H9 (cell line): Measurements from ENCODE around the gene DLG2. TPM values are rescaled to one million over a fixed set of nuclear protein-coding genes. Genes with fewer than 3 reads are reported as not detected.

Experiments used
- DNase-seq: peaks from one replicate; pipeline ENCODE4 v3.0.0-alpha.2; 2017
- H2AFZ ChIP-seq: one replicate; pipeline ENCODE4 v1.6.1; 2013; ENCODE audit warnings: mild to moderate bottlenecking, low read length, control low read depth, moderate library complexity
- H2AK5ac ChIP-seq: 2 replicates; pipeline ENCODE4 v1.6.1; 2013; ENCODE audit warnings: low read length, control low read depth, mixed read lengths; ENCODE audit not compliant: insufficient read length
- H2BK120ac ChIP-seq: one replicate; pipeline ENCODE4 v1.6.1; 2013; ENCODE audit warnings: low read depth, mild to moderate bottlenecking, low read length, control low read depth, inconsistent platforms; ENCODE audit not compliant: poor library complexity, severe bottlenecking
- H2BK12ac ChIP-seq: 2 replicates; pipeline ENCODE4 v1.6.1; 2013; ENCODE audit warnings: low read length, control low read depth, mixed read lengths, low read depth; ENCODE audit not compliant: insufficient read length
- H2BK15ac ChIP-seq: 2 replicates; pipeline ENCODE4 v1.6.1; 2013; ENCODE audit warnings: low read depth, low read length, control low read depth
- H2BK20ac ChIP-seq: one replicate; pipeline ENCODE4 v1.6.1; 2013; ENCODE audit warnings: low read depth, mild to moderate bottlenecking, low read length, control low read depth, inconsistent platforms; ENCODE audit not compliant: poor library complexity, severe bottlenecking
- H2BK5ac ChIP-seq: 2 replicates; pipeline ENCODE4 v1.6.1; 2013; ENCODE audit warnings: low read length, control low read depth, mixed read lengths; ENCODE audit not compliant: insufficient read length
- H3K14ac ChIP-seq: 2 replicates; pipeline ENCODE4 v1.6.1; 2013; ENCODE audit warnings: low read length, control low read depth; ENCODE audit not compliant: insufficient read depth
- H3K18ac ChIP-seq: 2 replicates; pipeline ENCODE4 v1.6.1; 2013; ENCODE audit warnings: low read depth, mild to moderate bottlenecking, mixed read lengths, low read length, control low read depth; ENCODE audit not compliant: insufficient read length
- H3K23ac ChIP-seq: 2 replicates; pipeline ENCODE4 v1.6.1; 2013; ENCODE audit warnings: low read length, control low read depth, mixed read lengths, low read depth; ENCODE audit not compliant: insufficient read length
- H3K23me2 ChIP-seq: 2 replicates; pipeline ENCODE4 v1.6.1; 2013; ENCODE audit warnings: low read depth, mild to moderate bottlenecking, mixed read lengths, low read length, control low read depth; ENCODE audit not compliant: insufficient read length, poor library complexity, severe bottlenecking
- H3K27ac ChIP-seq: 2 replicates; pipeline ENCODE4 v1.5.1; 2013; ENCODE audit warnings: low read length, control low read depth, mixed read lengths, low read depth; ENCODE audit not compliant: insufficient read length
- H3K27me3 ChIP-seq: 2 replicates; pipeline ENCODE4 v1.6.1; 2013; ENCODE audit warnings: low read length, control low read depth, inconsistent platforms; ENCODE audit not compliant: insufficient read depth
- H3K4ac ChIP-seq: 2 replicates; pipeline ENCODE4 v1.6.1; 2013; ENCODE audit warnings: low read depth, mild to moderate bottlenecking, control low read depth, inconsistent platforms, low read length, moderate library complexity
- H3K4me1 ChIP-seq: 2 replicates; pipeline ENCODE4 v1.6.1; 2013; ENCODE audit warnings: low read length, control low read depth, inconsistent platforms; ENCODE audit not compliant: insufficient read depth
- H3K4me2 ChIP-seq: 2 replicates; pipeline ENCODE4 v1.6.1; 2013; ENCODE audit warnings: low read length, control low read depth, mixed read lengths; ENCODE audit not compliant: insufficient read length, insufficient read depth
- H3K56ac ChIP-seq: 2 replicates; pipeline ENCODE4 v1.6.1; 2013; ENCODE audit warnings: low read depth, mild to moderate bottlenecking, mixed read lengths, low read length, control low read depth; ENCODE audit not compliant: insufficient read length
- H3K79me1 ChIP-seq: 2 replicates; pipeline ENCODE4 v1.6.1; 2013; ENCODE audit warnings: low read depth, mild to moderate bottlenecking, moderate library complexity, low read length, control low read depth, inconsistent platforms; ENCODE audit not compliant: insufficient read depth, poor library complexity, severe bottlenecking
- H3K79me2 ChIP-seq: 2 replicates; pipeline ENCODE4 v1.6.1; 2013; ENCODE audit warnings: low read length, control low read depth, inconsistent platforms; ENCODE audit not compliant: insufficient read depth
- H3K9ac ChIP-seq: 2 replicates; pipeline ENCODE4 v1.6.1; 2013; ENCODE audit warnings: low read length, control low read depth, mixed read lengths; ENCODE audit not compliant: insufficient read length; ENCODE audit errors: extremely low read depth
- H3K9me3 ChIP-seq: one replicate; pipeline ENCODE4 v1.6.1; 2013; ENCODE audit warnings: low read depth, low read length, inconsistent platforms; ENCODE audit not compliant: control insufficient read depth
- H3T11ph ChIP-seq: one replicate; pipeline ENCODE4 v1.6.1; 2013; ENCODE audit warnings: mild to moderate bottlenecking, low read length, control low read depth, inconsistent platforms
- H4K20me1 ChIP-seq: one replicate; pipeline ENCODE4 v1.6.1; 2013; ENCODE audit not compliant: control insufficient read depth, insufficient read length, insufficient read depth
- H4K5ac ChIP-seq: 2 replicates; pipeline ENCODE4 v1.6.1; 2013; ENCODE audit warnings: low read depth, mild to moderate bottlenecking, mixed read lengths, low read length, control low read depth; ENCODE audit not compliant: insufficient read length
- H4K8ac ChIP-seq: replicated peaks from 2 replicates; pipeline ENCODE4 v1.6.1; 2013; ENCODE audit warnings: low read length, control low read depth, mixed read lengths, low read depth; ENCODE audit not compliant: insufficient read length
- H4K91ac ChIP-seq: 2 replicates; pipeline ENCODE4 v1.6.1; 2013; ENCODE audit warnings: low read depth, mild to moderate bottlenecking, moderate library complexity, mixed read lengths, low read length, control low read depth; ENCODE audit not compliant: insufficient read length
- H3K27ac Mint-ChIP-seq, 3 experiments: 2 replicates in 2 of 3; 3 replicates in 1 of 3; pipeline ENCODE4 v1.8.0; 2020 to 2021; ENCODE audit warnings: mixed read lengths in 3 of 3, mild to moderate bottlenecking in 1 of 3, moderate library complexity in 1 of 3
- H3K27me3 Mint-ChIP-seq: 2 replicates; pipeline ENCODE4 v1.8.0; 2021; ENCODE audit warnings: low read depth, mild to moderate bottlenecking, moderate library complexity, mixed read lengths
- H3K36me3 Mint-ChIP-seq, 3 experiments: 2 replicates in 2 of 3; 3 replicates in 1 of 3; pipeline ENCODE4 v1.8.0; 2020 to 2021; ENCODE audit warnings: low read depth in 3 of 3, mixed read lengths in 3 of 3; ENCODE audit not compliant: insufficient read depth in 1 of 3
- H3K4me1 Mint-ChIP-seq, 2 experiments: 2 replicates each; pipeline ENCODE4 v1.8.0; 2020; ENCODE audit warnings: mixed read lengths in 2 of 2
- H3K4me3 Mint-ChIP-seq, 2 experiments: 2 replicates in 1 of 2; 3 replicates in 1 of 2; pipeline ENCODE4 v1.8.0; 2020 to 2021; ENCODE audit warnings: mild to moderate bottlenecking in 2 of 2, mixed read lengths in 2 of 2, moderate library complexity in 1 of 2
- H3K9me3 Mint-ChIP-seq, 2 experiments: 2 replicates in 1 of 2; 3 replicates in 1 of 2; pipeline ENCODE4 v1.8.0; 2020; ENCODE audit warnings: mild to moderate bottlenecking in 2 of 2, mixed read lengths in 2 of 2, moderate library complexity in 1 of 2
- total RNA-seq: library from RNA; stranded (reverse); gene quantifications from 2 replicates; pipeline ENCODE4 v1.2.1, GENCODE V29; 2021
- TF ChIP-seq, protein P1 (sequence below): fragments of 200-600 bp; sonication (generic); conservative IDR thresholded peaks from 3 replicates; pipeline ENCODE4 v1.8.0; 2021; ENCODE audit warnings: antibody characterized with exemption, mild to moderate bottlenecking

DLG2 gene
- total RNA-seq, 1 experiment from 2014 or later: 8.0 TPM

DNA sequence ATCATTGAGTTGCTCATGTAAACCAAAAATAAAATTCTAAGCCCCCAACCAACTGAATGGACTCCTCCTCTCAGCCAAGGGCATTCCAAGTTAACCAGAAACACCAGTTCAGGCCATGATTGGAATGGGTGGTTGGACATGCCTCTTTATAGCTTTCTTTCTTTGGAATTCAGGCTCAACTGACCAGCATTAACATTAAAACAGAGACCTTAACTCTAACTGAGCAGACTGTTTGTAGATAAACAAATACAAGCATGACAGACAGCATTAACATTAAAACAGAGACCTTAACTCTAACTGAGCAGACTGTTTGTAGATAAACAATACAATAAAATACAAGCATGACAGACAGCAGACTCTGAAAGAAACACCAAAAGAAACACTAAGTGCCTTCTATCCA, 278.2 kb downstream of the DLG2 start:
- H3K27me3 Mint-ChIP-seq: no peaks in the 10 kb centered on the region

More for the DNA sequence above, 278.2 kb downstream of the DLG2 start:
- peaks cover 16 to 22% of the 10 kb centered on the region in 2 experiments for H3K9me3 Mint-ChIP-seq
- Histone ChIP-seq H2BK5ac (no peak overlapping the region), H2AFZ (no peak overlapping the region), H3T11ph (no peak overlapping the region), H2AK5ac (no peak overlapping the region), H2BK20ac (no peak overlapping the region), H3K27me3 (no peaks in the 10 kb centered on the region), H3K23ac (no peak overlapping the region), H3K79me2 (no peaks in the 10 kb centered on the region), H3K56ac (no peak overlapping the region), H3K9me3 (no peaks in the 10 kb centered on the region), H3K14ac (no peak overlapping the region), H3K27ac (no peak overlapping the region), H3K23me2 (no peaks in the 10 kb centered on the region), H4K91ac (no peak overlapping the region), H3K4me2 (no peak overlapping the region), H3K4me1 (peaks cover 9% of the 10 kb centered on the region; the same call in 1 of the 2 replicates), H4K8ac (no peak overlapping the region), H2BK120ac (no peak overlapping the region), H3K18ac (no peak overlapping the region), H3K79me1 (no peaks in the 10 kb centered on the region), H4K20me1 (no peaks in the 10 kb centered on the region), H2BK12ac (no peak overlapping the region), H4K5ac (no peak overlapping the region), H3K4ac (no peak overlapping the region), H2BK15ac (no peak overlapping the region), H3K9ac (no peak overlapping the region)
- H3K4me3 Mint-ChIP-seq: no peak overlapping the region
- peaks cover 12 to 25% (median 20%) of the 10 kb centered on the region in 3 experiments; a peak in 6 of 7 replicates for H3K36me3 Mint-ChIP-seq
- H3K4me1 Mint-ChIP-seq: peaks cover 36 to 48% of the 10 kb centered on the region in 2 experiments
- TF ChIP-seq, protein P1, sequence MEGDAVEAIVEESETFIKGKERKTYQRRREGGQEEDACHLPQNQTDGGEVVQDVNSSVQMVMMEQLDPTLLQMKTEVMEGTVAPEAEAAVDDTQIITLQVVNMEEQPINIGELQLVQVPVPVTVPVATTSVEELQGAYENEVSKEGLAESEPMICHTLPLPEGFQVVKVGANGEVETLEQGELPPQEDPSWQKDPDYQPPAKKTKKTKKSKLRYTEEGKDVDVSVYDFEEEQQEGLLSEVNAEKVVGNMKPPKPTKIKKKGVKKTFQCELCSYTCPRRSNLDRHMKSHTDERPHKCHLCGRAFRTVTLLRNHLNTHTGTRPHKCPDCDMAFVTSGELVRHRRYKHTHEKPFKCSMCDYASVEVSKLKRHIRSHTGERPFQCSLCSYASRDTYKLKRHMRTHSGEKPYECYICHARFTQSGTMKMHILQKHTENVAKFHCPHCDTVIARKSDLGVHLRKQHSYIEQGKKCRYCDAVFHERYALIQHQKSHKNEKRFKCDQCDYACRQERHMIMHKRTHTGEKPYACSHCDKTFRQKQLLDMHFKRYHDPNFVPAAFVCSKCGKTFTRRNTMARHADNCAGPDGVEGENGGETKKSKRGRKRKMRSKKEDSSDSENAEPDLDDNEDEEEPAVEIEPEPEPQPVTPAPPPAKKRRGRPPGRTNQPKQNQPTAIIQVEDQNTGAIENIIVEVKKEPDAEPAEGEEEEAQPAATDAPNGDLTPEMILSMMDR: no peak
- no peak for DNase-seq
- H3K27ac Mint-ChIP-seq: peak overlapping the region; percentile 68 to 96 (median 83)
